ENCODE results near the gene BICRAL. TPM values are rescaled to one million over a fixed set of nuclear protein-coding genes. Genes with fewer than 3 reads are reported as not detected.

Gene BICRAL
- total and polyA plus RNA-seq, 9 of the 15 experiments (the other 6 are each of a cell fraction or from before 2014, with no cell fraction given), result 1.2 to 11.9 (median 5.6) TPM

DNA sequence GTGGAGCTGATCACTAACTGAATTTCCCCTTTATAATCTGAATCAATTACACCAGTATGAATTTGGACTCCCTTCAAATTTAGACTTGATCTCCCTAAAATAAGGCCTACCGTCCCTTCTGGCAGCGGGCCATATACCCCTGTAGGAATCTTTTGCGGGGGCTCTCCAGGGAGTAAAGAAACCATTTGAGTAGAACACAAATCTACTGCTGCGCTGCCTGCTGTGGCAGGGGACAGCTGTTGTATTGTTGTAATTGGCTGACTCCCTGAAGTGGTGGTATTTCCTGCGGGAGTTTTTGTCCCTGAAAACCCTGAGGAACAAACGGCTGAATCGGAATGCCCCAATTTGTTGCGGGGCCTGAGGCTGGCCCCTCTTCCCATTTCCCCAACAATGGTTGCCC is 118.0 kb downstream of the BICRAL start:
- no peak overlapping the region for H3K27ac ChIP-seq (ENCODE audit: extremely low read depth, low read depth, low read length)
- H3K9me1 ChIP-seq (ENCODE audit: control insufficient read depth, insufficient read depth, low read length), result no peaks in the 10 kb centered on the region
- in situ Hi-C loops (cut with MboI) (no loop called here), intact Hi-C loops (cut with micrococcal nuclease) (loop anchor here (1.0 to 10.0 kb wide), 7 partner anchors 62 to 733 kb away; partner anchors contain the start of genes GNMT and TBCC)
- no peak overlapping the region for H2AFZ ChIP-seq (ENCODE audit: low read depth, low read length)
- no peaks in the 10 kb centered on the region for H4K20me1 ChIP-seq (replicated peaks; ENCODE audit: control insufficient read depth, insufficient read depth, low read length)
- no peaks in the 10 kb centered on the region for H3K36me3 ChIP-seq (ENCODE audit: control insufficient read depth, insufficient read depth, low read length)
- BruUV-seq (replicated peaks), result no TSS peak
- no peaks in the 10 kb centered on the region for H3K27me3 ChIP-seq (ENCODE audit: control insufficient read depth in 2 of 2, insufficient read depth in 2 of 2, low read length in 2 of 2)
- H3K9ac ChIP-seq (ENCODE audit: insufficient read depth in 1 of 2, low read depth in 2 of 2, low read length in 2 of 2), result no peak overlapping the region
- DNase-seq (ENCODE audit: extremely low read depth in 1 of 4, low spot score in 3 of 4) (no peak), FAIRE-seq (no peak), ATAC-seq (no peak)
- TF ChIP-seq LCOR (CRISPR knock-in tag; IDR thresholded peaks at IDR 0.05), result no peak
- TF ChIP-seq CAMTA2 (CRISPR knock-in tag; conservative IDR thresholded peaks at IDR 0.05), result no peak
- TF ChIP-seq, protein P1, sequence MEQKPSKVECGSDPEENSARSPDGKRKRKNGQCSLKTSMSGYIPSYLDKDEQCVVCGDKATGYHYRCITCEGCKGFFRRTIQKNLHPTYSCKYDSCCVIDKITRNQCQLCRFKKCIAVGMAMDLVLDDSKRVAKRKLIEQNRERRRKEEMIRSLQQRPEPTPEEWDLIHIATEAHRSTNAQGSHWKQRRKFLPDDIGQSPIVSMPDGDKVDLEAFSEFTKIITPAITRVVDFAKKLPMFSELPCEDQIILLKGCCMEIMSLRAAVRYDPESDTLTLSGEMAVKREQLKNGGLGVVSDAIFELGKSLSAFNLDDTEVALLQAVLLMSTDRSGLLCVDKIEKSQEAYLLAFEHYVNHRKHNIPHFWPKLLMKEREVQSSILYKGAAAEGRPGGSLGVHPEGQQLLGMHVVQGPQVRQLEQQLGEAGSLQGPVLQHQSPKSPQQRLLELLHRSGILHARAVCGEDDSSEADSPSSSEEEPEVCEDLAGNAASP (IDR thresholded peaks at IDR 0.05), result no peak
- 0 out of 2 replicates have a peak, but pooled peaks have one; percentile 6 for TF ChIP-seq NFIC (IDR thresholded peaks at IDR 0.05)
- TF ChIP-seq KDM4B (IDR thresholded peaks at IDR 0.05; ENCODE audit: borderline replicate concordance in 2 of 2, low read depth in 1 of 2), result no peak
- TF ChIP-seq, protein P2, sequence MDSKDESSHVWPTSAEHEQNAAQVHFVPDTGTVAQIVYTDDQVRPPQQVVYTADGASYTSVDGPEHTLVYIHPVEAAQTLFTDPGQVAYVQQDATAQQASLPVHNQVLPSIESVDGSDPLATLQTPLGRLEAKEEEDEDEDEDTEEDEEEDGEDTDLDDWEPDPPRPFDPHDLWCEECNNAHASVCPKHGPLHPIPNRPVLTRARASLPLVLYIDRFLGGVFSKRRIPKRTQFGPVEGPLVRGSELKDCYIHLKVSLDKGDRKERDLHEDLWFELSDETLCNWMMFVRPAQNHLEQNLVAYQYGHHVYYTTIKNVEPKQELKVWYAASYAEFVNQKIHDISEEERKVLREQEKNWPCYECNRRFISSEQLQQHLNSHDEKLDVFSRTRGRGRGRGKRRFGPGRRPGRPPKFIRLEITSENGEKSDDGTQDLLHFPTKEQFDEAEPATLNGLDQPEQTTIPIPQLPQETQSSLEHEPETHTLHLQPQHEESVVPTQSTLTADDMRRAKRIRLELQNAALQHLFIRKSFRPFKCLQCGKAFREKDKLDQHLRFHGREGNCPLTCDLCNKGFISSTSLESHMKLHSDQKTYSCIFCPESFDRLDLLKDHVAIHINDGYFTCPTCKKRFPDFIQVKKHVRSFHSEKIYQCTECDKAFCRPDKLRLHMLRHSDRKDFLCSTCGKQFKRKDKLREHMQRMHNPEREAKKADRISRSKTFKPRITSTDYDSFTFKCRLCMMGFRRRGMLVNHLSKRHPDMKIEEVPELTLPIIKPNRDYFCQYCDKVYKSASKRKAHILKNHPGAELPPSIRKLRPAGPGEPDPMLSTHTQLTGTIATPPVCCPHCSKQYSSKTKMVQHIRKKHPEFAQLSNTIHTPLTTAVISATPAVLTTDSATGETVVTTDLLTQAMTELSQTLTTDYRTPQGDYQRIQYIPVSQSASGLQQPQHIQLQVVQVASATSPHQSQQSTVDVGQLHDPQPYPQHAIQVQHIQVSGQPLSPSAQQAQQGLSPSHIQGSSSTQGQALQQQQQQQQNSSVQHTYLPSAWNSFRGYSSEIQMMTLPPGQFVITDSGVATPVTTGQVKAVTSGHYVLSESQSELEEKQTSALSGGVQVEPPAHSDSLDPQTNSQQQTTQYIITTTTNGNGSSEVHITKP (IDR thresholded peaks at IDR 0.05; ENCODE audit: partially characterized antibody), result no peak
- TF ChIP-seq HNRNPL (IDR thresholded peaks at IDR 0.05; ENCODE audit: low read depth, low read length), result no peak
- no peak overlapping the region for H3K4me3 ChIP-seq
- H3K9me3 ChIP-seq (replicated peaks; ENCODE audit: control insufficient read depth, insufficient read depth, low read depth, low read length), result no peaks in the 10 kb centered on the region
- WGBS (ENCODE audit: insufficient coverage, low coverage, missing lambda C conversion rate), result 38% methylated on average over 8 of the region's 8 CpGs
- ChIA-PET CTCF (ENCODE audit: low intra/inter-chr PET ratio) (interaction anchor here (1.9 to 2.9 kb wide), 3 partner anchors 239 to 733 kb away, joined by 7 to 26 read pairs (median 20); no protein-coding TSS in a partner anchor), POLR2A (interaction anchor here (0.6 to 1.5 kb wide), 3 partner anchors 14 to 516 kb away, joined by 3 to 5 read pairs (median 4); no protein-coding TSS in a partner anchor)
- H3K4me1 ChIP-seq (replicated peaks in 1 of 2; ENCODE audit: control insufficient read depth in 2 of 2, insufficient read depth in 2 of 2, low read length in 2 of 2), result peaks cover 0 to 7% of the 10 kb centered on the region in 2 experiments; a peak in 3 of 5 replicates
- H3K4me2 ChIP-seq (ENCODE audit: insufficient read depth, low read length), result no peak overlapping the region
- no peaks in the 10 kb centered on the region for H3K79me2 ChIP-seq (ENCODE audit: control insufficient read depth, insufficient read depth, low read length)

Data from K562 (cell line).